Stimulated activated CD8-positive, alpha-beta memory T cell treated with anti-CD3 and anti-CD28 coated beads, Interleukin-15, amount 100 ng/mL, for 1 hour (primary cell): Measurements from ENCODE around the gene HBS1L.
A peak's percentile ranks its signal among the peaks of the same experiment; 100 is the strongest.

Experiments used
- DNase-seq: peaks from one replicate; pipeline ENCODE4 v3.0.0-alpha.2; 2020; ENCODE audit warnings: low read depth

HBS1L gene

DNA sequence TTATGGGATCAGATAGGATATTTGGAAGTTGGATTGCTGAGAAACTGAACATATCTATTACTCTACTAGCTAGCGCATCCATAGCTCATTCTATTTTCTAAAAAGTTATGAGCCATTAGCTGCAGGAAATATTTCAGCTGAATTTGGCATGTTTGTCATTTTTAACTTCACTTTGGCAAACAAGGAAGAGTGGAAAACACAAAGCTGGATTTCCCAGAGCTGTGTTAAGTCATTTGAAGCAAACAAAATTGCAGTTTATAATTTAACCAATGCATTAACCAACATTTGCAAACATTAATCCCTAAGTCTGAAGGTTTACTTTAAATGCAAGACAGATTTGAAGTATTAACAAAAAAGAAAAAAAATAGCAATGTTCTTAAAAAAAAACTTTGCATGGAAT lies 105.9 kb downstream of the HBS1L start:
- DNase-seq, result no peak

DNA sequence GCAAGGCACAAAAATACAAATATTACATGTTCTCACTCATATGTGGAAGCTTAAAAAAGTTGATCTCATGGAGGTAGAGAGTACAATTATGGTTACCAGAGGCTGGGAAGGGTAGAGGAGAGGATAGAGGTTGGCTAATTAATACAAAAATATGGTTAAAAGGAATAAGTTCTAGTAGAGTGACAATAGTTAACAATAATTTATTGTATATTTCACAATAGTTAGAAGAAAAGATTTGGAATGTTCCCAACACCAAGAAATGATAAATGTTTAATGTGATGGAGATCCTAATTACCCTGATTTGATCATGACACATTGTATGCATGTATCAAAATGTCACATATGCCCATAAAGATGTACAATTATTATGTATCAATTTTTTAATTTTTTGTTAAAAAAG lies 106.5 kb downstream of the HBS1L start:
- no peak for DNase-seq

DNA sequence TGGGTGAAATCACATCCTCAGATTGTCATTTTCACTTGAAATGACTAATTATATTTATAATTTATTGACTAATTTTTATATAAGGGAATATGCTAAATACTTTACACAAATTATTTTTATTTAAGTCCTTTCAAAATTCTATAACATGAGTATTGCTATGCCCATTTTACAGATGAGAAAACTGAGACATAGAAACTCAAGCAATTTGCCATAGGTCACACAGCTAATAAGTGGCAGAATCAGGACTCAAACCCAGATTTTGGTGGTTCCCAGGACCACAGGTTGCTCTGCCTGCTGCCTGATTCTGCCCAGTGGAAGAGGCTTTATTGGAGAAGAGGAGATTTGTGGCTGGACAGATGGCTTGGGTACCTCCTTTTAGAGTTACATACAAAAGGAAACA lies 109.6 kb downstream of the HBS1L start:
- DNase-seq, result no peak

DNA sequence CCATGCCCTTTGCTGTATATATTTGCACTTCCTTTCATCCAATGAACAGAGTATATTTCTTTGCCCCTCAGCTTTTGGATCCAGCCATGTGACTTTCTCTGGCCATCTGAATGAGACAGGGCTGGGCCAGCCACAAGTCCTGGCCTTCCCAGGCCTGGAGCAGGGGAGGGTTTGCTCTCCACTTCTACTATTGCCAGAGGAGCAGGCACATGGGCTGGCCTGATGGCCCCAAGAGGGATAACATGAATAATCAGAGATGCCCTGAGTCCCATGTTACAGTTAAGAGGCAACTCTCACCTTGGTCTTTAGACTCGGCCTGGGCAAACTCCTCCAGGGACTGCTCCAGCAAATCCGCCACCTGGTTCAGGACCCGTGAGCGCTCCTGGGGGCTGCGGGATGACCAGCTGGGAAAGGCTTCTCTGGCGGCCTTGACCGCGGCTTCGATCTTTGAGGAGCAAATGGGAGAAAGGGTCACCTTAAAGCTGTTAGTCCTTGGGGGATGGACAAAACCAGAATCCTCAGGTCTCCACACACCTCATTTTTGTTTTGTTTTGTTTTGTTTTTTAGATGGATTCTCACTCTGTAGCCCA lies 111.0 kb downstream of the HBS1L start:
- DNase-seq, result no peak

DNA sequence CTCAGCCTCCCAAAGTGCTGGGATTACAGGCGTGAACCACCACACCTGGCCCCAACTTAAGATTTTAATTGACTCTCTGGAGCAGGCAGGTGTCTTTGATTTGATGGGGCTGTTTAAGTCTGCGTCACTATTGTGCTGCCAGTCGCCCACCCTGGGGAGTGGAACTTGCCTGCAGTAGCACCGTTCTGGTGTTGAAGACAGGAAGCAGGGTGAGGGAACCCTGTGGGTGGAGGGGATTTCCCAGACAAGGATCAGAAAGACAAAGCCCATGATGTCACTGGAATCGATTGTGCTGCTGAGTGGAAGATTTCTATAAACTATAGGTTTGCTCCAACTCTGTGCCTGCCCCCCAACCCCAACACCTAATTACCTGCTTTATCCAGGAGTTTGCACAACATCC lies 115.7 kb downstream of the HBS1L start:
- DNase-seq, result peak; percentile 21

DNA sequence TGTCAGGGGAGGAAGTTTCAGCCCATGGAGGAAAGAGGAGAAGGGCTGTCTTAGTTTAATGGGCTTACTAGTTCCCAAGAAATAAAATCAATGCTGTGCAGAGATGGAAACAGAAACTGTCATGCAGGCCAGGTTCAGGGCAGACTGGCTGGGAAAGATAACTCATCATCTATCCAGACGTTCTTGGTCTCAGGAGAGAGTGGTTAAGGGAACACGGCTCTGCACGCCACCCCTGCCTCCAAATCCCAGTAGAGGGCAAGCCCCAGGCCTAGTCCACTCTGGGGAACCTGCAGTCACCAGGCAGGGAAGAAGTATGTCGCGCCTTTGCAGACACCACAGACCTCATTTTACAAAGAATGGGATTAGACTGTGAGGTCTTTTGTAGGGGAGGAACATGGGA lies 117.2 kb downstream of the HBS1L start:
- no peak for DNase-seq

DNA sequence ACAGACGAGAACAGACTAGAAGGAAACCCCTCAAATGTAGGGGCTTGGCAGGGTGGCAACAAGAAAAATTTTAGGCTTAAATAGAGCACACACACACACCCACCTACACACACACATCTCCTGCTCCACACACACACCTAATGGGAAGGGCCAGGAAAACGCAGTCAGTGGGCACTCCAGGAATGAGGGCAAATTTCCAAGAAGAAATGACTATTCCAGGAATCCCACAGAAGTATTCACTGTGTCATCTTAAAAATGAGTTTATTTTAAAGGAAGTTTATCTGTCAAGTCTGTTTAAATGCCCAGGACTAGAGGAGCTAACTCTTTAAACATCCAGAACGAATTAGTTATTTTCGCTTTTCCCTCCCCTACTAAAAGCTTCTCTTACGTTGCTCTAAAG lies 117.7 kb downstream of the HBS1L start:
- no peak for DNase-seq

DNA sequence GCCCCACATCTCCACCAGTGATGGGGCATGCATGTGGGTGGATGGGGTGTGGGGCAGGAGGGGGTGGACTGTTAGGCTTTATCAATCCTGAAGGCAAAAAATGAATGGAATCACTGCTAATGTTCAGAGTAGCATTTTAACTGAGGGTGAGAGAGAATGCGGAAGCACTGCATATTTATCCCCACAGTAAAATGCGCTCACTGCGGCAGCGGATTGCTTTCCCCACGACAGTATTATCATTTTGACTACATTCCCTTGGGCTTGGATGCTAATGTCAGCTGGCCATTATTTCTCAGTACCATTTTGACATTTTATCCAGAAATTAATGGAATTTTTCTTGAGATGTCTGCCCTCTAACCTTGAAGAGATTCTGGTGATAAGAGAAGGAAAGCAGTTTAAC lies 118.1 kb downstream of the HBS1L start:
- no peak for DNase-seq

DNA sequence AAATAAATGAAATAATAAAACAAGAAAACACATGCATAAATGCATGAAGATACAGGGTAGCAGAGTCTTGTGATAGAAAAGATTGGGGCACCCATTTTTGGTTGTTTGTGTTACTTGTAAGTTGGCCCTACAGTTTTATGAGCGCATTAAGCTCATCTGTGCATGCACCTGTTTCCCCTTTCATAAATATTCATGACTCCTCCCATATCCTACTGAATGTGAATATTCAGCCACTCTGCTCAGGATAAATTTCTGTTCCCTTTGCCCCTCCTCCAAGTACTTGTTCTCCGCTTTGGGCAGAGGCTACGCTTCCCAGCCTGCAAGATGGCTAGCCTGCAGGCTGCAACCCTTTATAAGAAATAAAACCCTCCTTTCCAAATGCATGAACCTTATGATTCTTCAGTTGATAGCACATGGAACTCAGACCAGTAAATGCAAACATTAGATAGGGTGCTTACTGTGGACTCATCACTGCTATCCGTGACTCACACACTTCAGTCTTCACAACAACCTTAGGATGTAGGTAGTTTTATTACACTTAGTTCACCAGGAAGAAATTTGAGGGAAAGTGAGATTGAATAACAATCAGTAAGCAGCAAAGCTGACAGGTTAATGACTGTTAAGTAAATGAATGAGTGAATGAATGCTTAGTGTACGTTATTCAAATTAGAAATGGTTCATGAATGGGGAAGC lies 119.7 kb downstream of the HBS1L start:
- DNase-seq, result no peak

DNA sequence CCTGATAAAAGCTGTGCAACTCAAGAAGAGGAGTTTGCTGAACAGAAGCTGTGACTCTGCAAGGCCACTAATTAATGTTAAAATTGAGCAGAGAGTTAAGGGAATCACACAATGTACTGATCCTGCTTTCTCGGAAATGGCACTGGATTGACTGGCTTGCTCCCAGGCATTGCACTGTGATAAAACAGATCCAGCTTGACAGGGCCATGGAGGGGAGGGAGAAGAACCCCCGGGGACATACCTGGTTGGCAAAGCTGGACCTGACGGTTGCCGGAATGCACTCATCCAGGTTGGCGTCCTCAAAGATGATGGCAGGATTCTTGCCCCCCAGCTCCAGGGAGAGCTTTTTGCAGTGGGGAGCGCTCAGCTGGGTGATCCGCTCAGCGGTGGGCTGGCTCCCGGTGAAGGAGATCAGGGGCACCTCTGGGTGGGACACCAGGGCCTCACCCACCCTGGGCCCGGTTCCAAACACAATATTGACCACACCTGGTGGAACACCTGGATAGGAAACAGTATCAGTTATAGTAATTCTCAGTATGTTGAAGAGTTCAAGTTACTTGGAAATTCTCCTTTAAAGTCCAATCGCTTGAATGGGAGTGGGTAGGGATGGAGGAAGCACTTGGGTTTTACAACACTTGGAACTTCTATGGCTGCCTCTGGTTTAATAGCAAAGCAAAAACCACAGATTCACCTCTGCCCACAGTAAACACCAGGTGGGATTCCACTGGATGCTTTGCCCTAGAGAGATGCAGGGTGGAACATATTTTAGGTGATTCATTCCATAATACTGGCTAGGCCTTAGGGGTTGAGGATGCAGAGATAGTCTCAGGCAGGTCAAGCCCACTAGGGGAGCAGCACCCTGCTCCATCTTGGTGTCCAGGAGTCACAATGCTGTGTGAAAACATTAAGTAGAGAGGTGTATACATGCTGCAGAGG lies 121.8 kb downstream of the HBS1L start:
- no peak for DNase-seq

DNA sequence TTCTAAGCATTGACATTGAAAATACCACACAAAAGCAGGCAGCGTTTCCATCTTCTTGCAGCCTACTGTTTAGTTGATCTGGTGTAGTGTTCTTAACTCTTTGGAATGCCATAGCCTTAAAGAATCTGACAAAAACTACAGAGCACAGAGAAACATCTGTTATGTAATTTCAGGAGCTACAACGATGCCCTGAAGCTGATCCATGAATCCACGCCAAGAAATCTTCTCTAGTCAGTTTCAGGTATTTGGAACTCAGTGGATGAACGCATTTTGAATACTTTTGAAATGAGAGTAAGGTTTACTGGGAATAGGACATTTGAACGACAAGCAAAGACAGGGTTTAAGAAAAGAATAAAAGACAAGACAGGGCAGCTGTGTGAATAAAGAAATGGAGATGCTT lies 122.5 kb downstream of the HBS1L start:
- DNase-seq, result no peak

DNA sequence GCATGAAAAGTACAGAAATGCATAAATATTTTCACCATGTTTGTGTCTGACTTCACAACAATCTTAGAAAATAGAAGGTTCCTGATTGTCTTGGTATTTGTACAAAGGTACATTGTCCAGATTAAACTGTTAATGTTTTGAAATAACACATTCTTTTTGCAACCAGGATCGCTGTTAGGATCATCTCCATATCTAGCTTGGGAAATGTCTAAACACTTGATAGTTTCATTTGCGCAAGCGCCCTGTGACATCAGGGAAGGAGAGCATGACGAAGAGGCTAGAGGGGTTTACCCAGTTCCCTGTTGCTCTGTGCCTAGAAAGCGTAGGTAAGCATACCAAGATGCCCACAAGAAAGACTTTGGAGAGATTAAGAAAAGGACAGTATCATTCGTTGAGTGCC lies 124.2 kb downstream of the HBS1L start:
- no peak for DNase-seq

DNA sequence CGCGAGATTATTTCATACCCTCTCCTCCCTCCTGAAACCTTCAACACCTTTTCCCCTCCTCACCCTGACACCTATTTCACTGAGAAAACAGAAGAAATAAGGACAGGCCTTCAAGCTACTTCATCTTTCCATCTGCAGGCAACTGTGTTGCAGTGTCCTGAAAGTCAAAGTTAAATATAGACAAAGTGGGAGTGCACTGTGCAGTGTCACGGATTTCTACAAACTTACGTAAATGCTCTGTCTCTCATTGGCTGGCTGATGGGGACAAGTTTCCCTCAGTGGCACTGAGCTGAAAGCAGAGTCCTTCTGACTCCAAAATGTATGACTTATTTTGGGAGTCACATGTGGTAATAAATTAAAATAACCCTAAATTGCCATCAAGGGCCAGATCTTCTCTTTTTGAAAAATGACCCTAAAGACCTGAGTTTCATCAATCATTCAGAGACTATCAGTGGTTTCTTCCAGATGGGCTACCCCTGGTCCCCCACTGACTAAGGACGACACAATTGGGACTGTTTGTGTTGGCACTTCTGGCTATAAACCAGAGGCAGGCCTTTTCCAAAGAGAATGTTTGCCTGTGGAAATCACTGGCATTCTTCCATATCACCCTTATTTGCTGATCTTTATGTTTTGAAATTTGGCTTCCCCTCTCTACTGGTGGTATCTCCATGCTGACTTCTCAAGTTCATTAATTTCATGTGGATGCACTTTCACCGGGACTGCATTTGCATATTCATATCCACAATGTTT lies 126.3 kb downstream of the HBS1L start:
- no peak for DNase-seq

DNA sequence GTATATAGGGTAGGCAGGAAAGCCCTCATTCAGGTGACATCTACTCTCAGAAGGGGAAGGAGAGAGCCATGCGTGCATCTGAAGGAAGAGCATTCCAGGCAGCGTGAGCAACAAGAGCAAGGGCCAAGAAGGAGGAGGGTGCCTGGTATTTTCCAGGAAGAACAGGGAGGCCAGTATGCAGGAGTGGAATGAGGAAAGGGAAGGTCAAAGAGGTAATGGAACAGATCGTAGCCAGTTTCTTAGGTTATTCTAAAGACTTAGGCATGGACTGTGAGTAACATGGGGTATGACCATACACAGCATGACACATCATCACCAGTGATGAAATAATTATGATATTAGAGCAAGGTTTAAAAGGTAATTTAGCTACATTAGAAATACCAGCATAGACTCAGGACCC lies 128.8 kb downstream of the HBS1L start:
- DNase-seq, result no peak

DNA sequence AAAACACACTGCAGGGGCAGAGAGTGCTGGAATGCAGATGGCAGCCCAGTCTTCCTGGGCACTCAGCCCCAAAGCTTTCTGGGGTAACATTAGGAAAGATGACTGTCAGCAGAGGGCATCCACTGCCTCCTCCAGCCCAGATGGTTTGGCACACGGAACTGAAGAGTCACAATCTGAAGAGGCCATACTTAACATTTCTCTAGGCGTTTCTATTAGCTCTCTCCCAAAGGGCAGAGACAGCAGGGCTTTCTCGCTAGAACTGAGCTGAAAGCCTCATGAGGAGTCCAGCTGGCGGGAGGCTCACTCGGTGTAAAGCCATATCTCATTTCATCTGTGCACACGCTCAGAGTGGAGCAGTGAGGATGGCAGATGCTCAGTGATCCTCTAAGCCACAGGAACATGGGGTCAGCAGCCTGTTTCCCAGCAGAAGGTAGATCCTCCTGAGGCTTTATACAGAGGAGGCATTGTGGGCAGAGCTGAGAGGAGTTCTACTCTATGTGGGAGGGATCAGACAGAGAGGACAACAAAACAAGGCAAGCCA lies 132.8 kb downstream of the HBS1L start:
- DNase-seq, result no peak

DNA sequence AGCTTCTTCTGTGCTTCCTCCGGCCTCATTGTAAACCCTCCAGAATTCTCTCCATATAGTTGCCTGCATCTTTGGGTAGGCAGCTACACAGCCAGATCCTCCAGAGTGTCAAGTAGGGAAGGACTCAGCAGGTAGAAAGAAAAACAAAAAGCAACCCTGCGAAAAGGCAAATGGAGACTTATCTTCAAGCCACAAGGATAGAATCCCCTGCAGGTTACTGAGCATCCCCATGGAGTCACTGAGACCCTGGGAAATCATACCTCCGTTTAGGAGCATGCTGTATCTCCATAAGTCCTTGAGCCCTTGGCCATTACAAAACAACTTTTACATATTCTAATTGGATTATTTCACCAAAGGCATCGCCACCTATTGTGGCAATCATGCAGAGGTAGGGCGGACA lies 133.3 kb downstream of the HBS1L start:
- no peak for DNase-seq

DNA sequence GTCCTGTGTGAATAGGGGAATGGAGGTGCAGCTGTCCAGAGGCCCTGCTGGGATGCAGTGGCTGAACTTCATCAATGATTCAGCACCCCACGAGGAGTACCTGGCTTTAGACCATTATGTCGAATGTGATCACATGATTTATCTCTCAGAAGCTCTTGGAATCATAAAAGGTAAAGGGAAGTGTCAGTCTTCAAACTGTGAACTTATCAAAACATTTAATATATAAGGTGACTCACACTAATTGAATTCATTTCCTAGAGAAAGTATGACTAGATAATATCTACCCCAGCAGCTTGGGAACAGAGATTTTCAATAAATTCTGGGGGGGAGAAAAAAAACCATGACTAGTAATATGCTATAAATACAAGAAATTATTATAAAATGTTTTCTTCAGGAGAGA lies 134.2 kb downstream of the HBS1L start:
- no peak for DNase-seq

DNA sequence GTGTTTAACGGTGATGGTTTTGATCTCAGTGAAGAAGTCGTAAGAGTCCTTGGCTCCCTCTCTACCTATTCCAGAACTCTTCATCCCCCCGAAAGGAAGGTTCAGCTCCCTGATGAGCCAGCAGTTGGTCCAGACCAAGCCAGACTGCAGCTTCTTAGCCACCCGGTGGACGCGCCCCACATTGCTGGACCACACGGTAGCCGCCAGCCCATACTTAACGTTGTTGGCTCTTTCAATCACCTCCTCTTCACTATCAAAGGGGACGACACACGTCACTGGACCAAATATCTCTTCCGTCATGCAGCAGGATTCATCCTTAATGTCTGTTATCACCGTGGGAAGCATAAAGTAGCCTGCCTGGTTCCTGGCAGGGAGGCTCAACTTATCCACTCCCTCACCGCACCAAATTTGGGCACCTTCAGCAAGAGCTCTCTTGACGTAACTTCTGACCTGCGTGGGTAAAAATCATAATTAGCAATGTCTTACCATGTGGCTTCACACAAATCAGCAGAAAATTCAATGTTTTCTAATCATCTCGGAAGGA lies 136.1 kb downstream of the HBS1L start:
- no peak for DNase-seq

DNA sequence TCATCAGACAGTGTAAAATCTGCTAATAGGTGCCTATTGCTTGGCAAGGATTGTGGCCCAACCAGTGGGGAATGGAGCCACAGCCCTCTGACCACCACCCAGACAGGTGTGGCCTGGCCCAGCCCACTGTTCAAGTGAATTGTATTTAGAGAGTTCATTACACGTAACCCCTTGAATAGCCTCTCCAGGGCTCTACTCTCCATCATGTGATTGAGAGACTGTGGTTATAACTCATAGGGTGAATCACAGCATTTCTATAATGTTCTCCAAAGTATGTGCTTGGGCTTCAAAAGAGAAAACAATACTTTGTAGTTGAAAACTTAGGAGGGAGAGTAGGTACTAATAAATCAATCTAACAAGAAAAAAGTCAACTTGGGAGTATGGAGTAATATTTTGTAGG lies 143.1 kb downstream of the HBS1L start:
- no peak for DNase-seq

DNA sequence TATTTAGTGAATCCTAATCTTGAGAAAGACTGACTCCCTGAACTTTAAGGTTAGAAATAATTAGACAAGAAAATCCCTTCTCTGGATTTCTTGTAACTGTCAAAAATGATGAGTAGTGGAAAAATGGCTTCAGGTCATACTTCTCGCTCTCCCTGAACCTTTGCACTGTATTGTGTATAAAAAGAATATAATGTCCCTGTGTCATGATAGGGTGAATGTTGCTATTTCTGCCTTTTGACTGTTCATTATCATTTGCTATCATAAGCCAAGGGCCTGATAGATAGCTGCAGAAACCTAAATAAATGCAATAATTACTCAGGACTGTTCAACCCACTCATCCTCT lies 144.1 kb downstream of the HBS1L start:
- no peak for DNase-seq
